Adrenal gland (tissue), 5 donors: Measurements from ENCODE around the gene NBDY.

Experiments
- CTCF ChIP-seq, 6 experiments: fragments of 450-650 bp in 4 of 6; fragments of 200-600 bp in 2 of 6; sonication (generic) in 1 of 6; IDR thresholded peaks; 1 replicate in 5 of 6; 2 replicates in 1 of 6; pipeline versions ENCODE4 v1.5.1 to v1.8.0; 2016 to 2021; ENCODE audit warnings: antibody characterized with exemption in 6 of 6, mild to moderate bottlenecking in 2 of 6, moderate library complexity in 1 of 6
- POLR2A ChIP-seq, 2 donors: fragments of 450-650 bp; IDR thresholded peaks; one replicate each; pipeline ENCODE4 v1.6.1; 2017; ENCODE audit warnings: antibody characterized with exemption in 2 of 2, mild to moderate bottlenecking in 2 of 2, moderate library complexity in 1 of 2
- donor health status: DM: no; HTN: no; CAD: no.

- TF ChIP-seq CTCF (IDR thresholded peaks at IDR 0.05) = no peak
- no peak for TF ChIP-seq POLR2A (IDR thresholded peaks at IDR 0.05)
These were observed 37.7 kb downstream of the NBDY start for GRCh38 chrX:56766554-56767347.
